Ishikawa (cell line): ENCODE measurements around the gene DNAH8.

ENCODE experiments used
- CREB1 ChIP-seq: IDR thresholded peaks from 2 replicates; pipeline ENCODE4 v1.6.1; 2012; ENCODE audit warnings: low read depth
- EP300 ChIP-seq: IDR thresholded peaks from 2 replicates; pipeline ENCODE4 v1.6.1; 2012; ENCODE audit warnings: borderline replicate concordance
- MAX ChIP-seq: IDR thresholded peaks from 2 replicates; pipeline ENCODE4 v1.6.1; 2012
- NFIC ChIP-seq: IDR thresholded peaks from 2 replicates; pipeline ENCODE4 v1.6.1; 2012
- TAF1 ChIP-seq: IDR thresholded peaks from 2 replicates; pipeline ENCODE4 v1.6.1; 2012; ENCODE audit warnings: low read depth, mild to moderate bottlenecking
- TEAD4 ChIP-seq: IDR thresholded peaks from 2 replicates; pipeline ENCODE4 v1.6.1; 2012

GRCh38 chr6:39044181-39044580 lies 329.1 kb downstream of the DNAH8 start:
- TF ChIP-seq MAX (no peak), CREB1 (no peak), EP300 (no peak), TEAD4 (no peak), NFIC (no peak), TAF1 (no peak)
